MM.1S (cell line): ENCODE measurements around the gene OR52J3.

Experiments
- CTCF ChIP-seq: fragments of 300-600 bp; sonication (generic); IDR thresholded peaks from 2 replicates; pipeline ENCODE4 v1.5.1; 2016; ENCODE audit warnings: antibody characterized with exemption, low read length, mixed read lengths
- EZH2 ChIP-seq: fragments of 300-600 bp; sonication (generic); optimal IDR thresholded peaks from 2 replicates; pipeline ENCODE3; 2017; ENCODE audit warnings: low read depth, mild to moderate bottlenecking, antibody characterized with exemption, low read length, mixed read lengths
- EZH2phosphoT487 ChIP-seq: fragments of 300-600 bp; sonication (generic); IDR thresholded peaks from 2 replicates; pipeline ENCODE4 v1.6.1; 2018; ENCODE audit warnings: antibody characterized with exemption, low read length

- no peak for TF ChIP-seq CTCF
- no peak for TF ChIP-seq EZH2
- no peak for TF ChIP-seq EZH2phosphoT487
Observed at GRCh38 chr11:5038341-5038740, 8.0 kb upstream of the OR52J3 start.
